Esophagus squamous epithelium (tissue), 5 donors: ENCODE measurements around the gene PLD5. TPM values are rescaled to one million over a fixed set of nuclear protein-coding genes. Genes with fewer than 3 reads are reported as not detected.
"Not testable (repeated sequence)": the region's sequence is repeated elsewhere in the genome, so short reads cannot be mapped to it uniquely, and the experiment has no call there.

Experiments
- DNase-seq: peaks from one replicate; lab custom pipeline; 2025; lab: John Stamatoyannopoulos, UW
- H3K27ac ChIP-seq, 4 donors: fragments of 200-600 bp; sonication (generic); one replicate each; pipeline ENCODE4 v1.5.1; 2016 to 2019; ENCODE audit warnings: mild to moderate bottlenecking in 1 of 4
- H3K27me3 ChIP-seq, 4 donors: fragments of 200-600 bp; sonication (generic); 1 replicate in 3 of 4; 2 replicates in 1 of 4; pipeline versions ENCODE4 v1.5.1 to v1.6.0; 2017 to 2021; ENCODE audit warnings: antibody characterized with exemption in 1 of 4
- H3K36me3 ChIP-seq, 3 donors: fragments of 200-600 bp; sonication (generic); one replicate each; pipeline ENCODE4 v1.5.1; 2016 to 2019
- H3K4me1 ChIP-seq, 3 donors: fragments of 200-600 bp; sonication (generic); one replicate each; pipeline ENCODE4 v1.5.1; 2017 to 2019
- H3K4me3 ChIP-seq, 4 donors: fragments of 200-600 bp; sonication (generic); 1 replicate in 3 of 4; 2 replicates in 1 of 4; pipeline ENCODE4 v1.5.1; 2016 to 2019; ENCODE audit warnings: mild to moderate bottlenecking in 2 of 4, moderate library complexity in 1 of 4
- H3K9me3 ChIP-seq, 3 donors: fragments of 200-600 bp; sonication (generic); one replicate each; pipeline ENCODE4 v1.5.1; 2016 to 2019
- CTCF ChIP-seq, 6 experiments: fragments of 450-650 bp in 4 of 6; fragments of 200-600 bp in 2 of 6; sonication (generic) in 2 of 6; IDR thresholded peaks; one replicate each; pipeline ENCODE4 v1.5.1; 2016 to 2019; ENCODE audit warnings: antibody characterized with exemption in 6 of 6, mild to moderate bottlenecking in 4 of 6, moderate library complexity in 4 of 6
- POLR2A ChIP-seq, 4 donors: fragments of 450-650 bp; IDR thresholded peaks; one replicate each; pipeline ENCODE4 v1.6.1; 2017; ENCODE audit warnings: antibody characterized with exemption in 4 of 4, mild to moderate bottlenecking in 4 of 4, moderate library complexity in 3 of 4
- WGBS, 2 donors: methylation state at CpG; one replicate each; pipeline ENCODE4 v1.1.5; 2018; 5-methylcytosine and 5-hydroxymethylcytosine counted together
- intact Hi-C: fragments of 100-400 bp; cut with DNase I; formaldehyde crosslinking; loops from one replicate; pipeline ENCODE4 v1.15.0; 2022
- total RNA-seq, 4 donors: library from RNA; depleted of rRNA; stranded (reverse); fragments of >200 nt; gene quantifications; one replicate each; pipeline ENCODE4 v1.1.0, GENCODE V29; 2016
- donor health status: DM: yes; HTN: yes; CAD: no.

Gene PLD5
- total RNA-seq, 4 donors from 2014 or later, result 0.18 to 0.57 TPM; not detected in 2

DNA sequence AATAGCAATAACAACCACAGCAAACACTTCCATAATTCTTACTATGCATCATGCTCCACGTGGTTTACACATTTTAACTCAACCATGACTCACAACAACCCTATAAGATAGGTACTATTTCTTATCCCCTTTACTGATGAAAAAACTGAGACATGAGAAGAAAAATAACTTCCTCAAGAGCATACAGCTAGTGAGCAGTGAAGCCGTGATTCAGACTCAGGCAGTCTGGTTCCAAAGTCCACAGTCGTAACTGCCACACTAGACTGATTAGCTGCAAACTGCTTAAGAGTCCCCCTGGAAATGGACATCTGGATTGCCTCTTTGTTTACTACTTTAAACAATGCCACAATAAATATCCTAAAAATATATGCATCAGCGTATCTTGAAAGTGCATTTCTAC is 55.7 kb downstream of the PLD5 start:
- no peaks in the 10 kb centered on the region for H3K4me1 ChIP-seq
- intact Hi-C loops, result loop anchor here (10.0 kb wide), 1 partner anchor 856 kb away; no protein-coding TSS in a partner anchor

DNA sequence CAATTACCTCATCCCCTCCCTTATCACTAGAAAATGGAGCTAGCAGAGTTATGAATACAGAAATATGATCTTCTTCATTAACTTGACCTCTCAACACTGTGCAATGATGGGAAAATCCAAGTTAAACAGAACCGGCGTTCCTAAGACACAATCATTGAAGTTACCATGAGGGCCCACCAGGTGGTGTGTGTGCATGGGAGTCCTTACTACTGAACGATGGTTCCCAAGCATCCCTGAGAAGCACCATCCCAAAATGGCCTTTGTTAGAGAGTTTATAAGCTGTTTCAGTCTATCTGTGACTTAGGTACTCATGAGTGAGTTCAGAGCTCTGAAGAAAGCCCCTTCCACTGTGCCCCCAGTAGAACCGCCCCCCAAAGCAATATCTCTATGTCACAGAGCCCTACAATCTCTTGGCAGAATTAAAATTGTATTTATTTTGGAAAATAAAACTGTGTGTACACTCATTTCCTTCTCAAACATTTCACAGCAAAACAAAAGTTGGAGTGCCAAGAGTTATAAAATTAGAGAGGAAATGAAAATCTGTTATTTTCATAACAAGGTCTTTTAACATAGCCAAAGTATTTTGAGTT is 56.8 kb downstream of the PLD5 start:
- TF ChIP-seq POLR2A (IDR thresholded peaks at IDR 0.05), result no peak
- TF ChIP-seq CTCF (IDR thresholded peaks at IDR 0.05), result peak; percentile 26 to 53 (median 38)
- Histone ChIP-seq H3K9me3 (no peaks in the 10 kb centered on the region), H3K27me3 (no peaks in the 10 kb centered on the region), H3K27ac (no peak overlapping the region), H3K4me1 (no peaks in the 10 kb centered on the region), H3K36me3 (no peaks in the 10 kb centered on the region), H3K4me3 (no peak overlapping the region)
- 9 to 10% methylated on average over 4 of the region's 4 CpGs for WGBS, 2 donors
- no peak for DNase-seq
- intact Hi-C loops, result loop anchor here (10.0 kb wide), 1 partner anchor 857 kb away; no protein-coding TSS in a partner anchor

More for the DNA sequence above, 55.7 kb downstream of the PLD5 start:
- 42 to 47% methylated on average over 4 of the region's 4 CpGs for WGBS, 2 donors
- no peak for DNase-seq
- no peak overlapping the region for H3K4me3 ChIP-seq
- H3K27ac ChIP-seq, result no peak overlapping the region
- no peak for TF ChIP-seq CTCF (IDR thresholded peaks at IDR 0.05)
- no peak for TF ChIP-seq POLR2A (IDR thresholded peaks at IDR 0.05)
- no peaks in the 10 kb centered on the region for H3K36me3 ChIP-seq
- no peaks in the 10 kb centered on the region for H3K27me3 ChIP-seq
- no peaks in the 10 kb centered on the region for H3K9me3 ChIP-seq

DNA sequence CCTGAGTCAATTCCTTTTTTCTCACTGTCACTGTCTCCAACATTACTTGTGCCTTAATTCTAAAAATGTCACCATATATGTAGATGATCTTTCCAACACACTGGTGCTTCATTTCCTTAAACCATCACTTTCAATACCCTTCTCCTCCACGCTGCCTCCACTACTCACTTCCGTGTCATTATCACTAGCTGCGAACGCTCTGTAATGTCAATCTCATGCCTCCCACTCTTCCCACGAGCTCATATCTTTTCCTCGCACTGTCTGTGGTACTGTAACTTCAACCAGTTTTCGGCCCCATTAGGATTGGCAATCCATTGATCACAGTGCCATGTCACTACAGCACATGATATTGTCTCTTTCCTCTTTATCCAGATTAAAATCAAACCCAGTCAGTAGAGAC is 61.6 kb downstream of the PLD5 start:
- TF ChIP-seq CTCF (IDR thresholded peaks at IDR 0.05), result no peak
- TF ChIP-seq POLR2A (IDR thresholded peaks at IDR 0.05), result no peak
- Histone ChIP-seq H3K9me3 (no peaks in the 10 kb centered on the region), H3K27me3 (no peaks in the 10 kb centered on the region), H3K27ac (no peak overlapping the region), H3K4me1 (no peaks in the 10 kb centered on the region), H3K4me3 (no peak overlapping the region), H3K36me3 (no peaks in the 10 kb centered on the region)
- intact Hi-C loops, result loop anchor here (10.0 kb wide), 1 partner anchor 862 kb away; no protein-coding TSS in a partner anchor
- 87 to 91% methylated on average over 7 of the region's 7 CpGs for WGBS, 2 donors
- no peak for DNase-seq

- intact Hi-C loops, result loop anchor here (10.0 kb wide), 1 partner anchor 865 kb away; no protein-coding TSS in a partner anchor
- WGBS, 2 donors, result 78 to 96% methylated on average over 4 to 5 of the region's 5 CpGs
Observed at GRCh38 chr1:242459740-242460139, 64.8 kb downstream of the PLD5 start.

DNA sequence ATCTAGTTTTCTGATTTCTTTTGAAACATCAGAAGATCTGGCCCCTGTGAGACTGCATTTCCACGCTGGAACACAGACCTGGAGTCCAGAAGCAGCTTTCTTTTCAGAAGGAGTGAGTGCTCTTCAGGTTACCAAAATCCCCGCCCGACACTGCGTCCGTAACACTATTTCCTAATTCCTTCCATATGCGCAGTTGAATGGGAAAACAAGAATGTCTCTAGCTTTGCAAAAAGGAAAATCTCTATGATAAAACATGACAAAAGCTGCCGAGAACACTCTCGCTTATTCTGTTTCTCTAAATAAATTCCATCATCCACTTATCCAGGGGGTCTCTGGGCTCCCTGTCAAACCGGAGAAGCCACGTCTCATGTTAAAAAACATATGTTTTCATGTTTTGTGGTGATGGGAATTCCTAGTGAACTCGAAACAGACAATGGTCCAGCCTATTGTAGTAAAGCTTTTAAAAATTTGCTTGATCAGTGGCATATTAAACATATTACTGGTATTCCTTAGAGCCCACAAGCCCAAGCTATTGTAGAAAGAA is 67.7 kb downstream of the PLD5 start:
- intact Hi-C loops, result no loop called here

More at GRCh38 chr1:242459740-242460139, 64.8 kb downstream of the PLD5 start:
- not testable (repeated sequence) for H3K27ac ChIP-seq, H3K4me3 ChIP-seq, H3K36me3 ChIP-seq, H3K27me3 ChIP-seq, H3K4me1 ChIP-seq, DNase-seq, H3K9me3 ChIP-seq

More for the DNA sequence above, 67.7 kb downstream of the PLD5 start:
- Histone ChIP-seq H3K36me3 (no peaks in the 10 kb centered on the region), H3K9me3 (no peaks in the 10 kb centered on the region), H3K27ac (no peak overlapping the region), H3K27me3 (peaks cover 0 to 14% (median 0%) of the 10 kb centered on the region in 4 donors), H3K4me3 (no peak overlapping the region), H3K4me1 (no peaks in the 10 kb centered on the region)
- no peak for DNase-seq
- WGBS, 2 donors, result 72 to 79% methylated on average over 11 of the region's 11 CpGs
- TF ChIP-seq POLR2A (IDR thresholded peaks at IDR 0.05), result no peak
- no peak for TF ChIP-seq CTCF (IDR thresholded peaks at IDR 0.05)
